K562 (cell line): ENCODE results near the gene CSTA. TPM values are rescaled to one million over a fixed set of nuclear protein-coding genes. Genes with fewer than 3 reads are reported as not detected.

ENCODE experiments used
- ATAC-seq: fragments of 200-7000 bp; cut with Tn5 transposase; 3 replicates; pipeline ENCODE4 v1.9.1; 2020; ENCODE audit warnings: moderate library complexity
- BruUV-seq: library from RNA; stranded (reverse); fragments of 400-500 nt; replicated peaks from 2 replicates; lab custom pipeline; 2021; lab: Mats Ljungman, UMichigan
- CTCF ChIA-PET: fragments of 300-600 bp; formaldehyde crosslinking; extraction: SDS; loops from one replicate; lab custom pipeline; 2021; ENCODE audit warnings: low intra/inter-chr PET ratio; lab: Yijun Ruan, JAX
- POLR2A ChIA-PET: fragments of 300-600, 350-650 bp; sonication (Branson Sonifier 250); formaldehyde crosslinking; extraction: SDS; loops from one replicate; lab custom pipeline; 2021; ENCODE audit warnings: antibody characterized with exemption, inconsistent platforms; lab: Yijun Ruan, JAX
- DNase-seq, 4 experiments: peaks; one replicate each; pipeline versions ENCODE4 v3.0.0 to v3.0.0-alpha.2; 2011 to 2018; ENCODE audit warnings: low spot score in 3 of 4, mixed read lengths in 3 of 4; ENCODE audit errors: extremely low read depth in 1 of 4
- FAIRE-seq: peaks from 2 replicates; lab custom pipeline; 2011; peaks lifted over from hg19 to GRCh38; lab: Jason Lieb, UNC
- H2AFZ ChIP-seq: 2 replicates; pipeline ENCODE4 v1.6.0; 2011; ENCODE audit warnings: low read depth, low read length, control low read depth, inconsistent platforms
- H3K27ac ChIP-seq: fragments of 200-600 bp; 3 replicates; pipeline ENCODE4 v1.8.0; 2011; ENCODE audit warnings: low read depth, mild to moderate bottlenecking, control low read depth, inconsistent platforms, low read length, moderate library complexity, mixed read lengths; ENCODE audit errors: extremely low read depth
- H3K27me3 ChIP-seq, 2 experiments: fragments of 300-600 bp in 1 of 2; 2 replicates in 1 of 2; 3 replicates in 1 of 2; pipeline versions ENCODE4 v1.6.0 to v1.8.0; 2011; ENCODE audit warnings: inconsistent platforms in 2 of 2, low read length in 2 of 2, mild to moderate bottlenecking in 1 of 2, mixed read lengths in 1 of 2, moderate library complexity in 1 of 2; ENCODE audit not compliant: control insufficient read depth in 2 of 2, insufficient read depth in 2 of 2
- H3K36me3 ChIP-seq: fragments of 300-600 bp; 3 replicates; pipeline ENCODE4 v1.8.0; 2011; ENCODE audit warnings: mild to moderate bottlenecking, low read length, inconsistent platforms; ENCODE audit not compliant: control insufficient read depth, insufficient read depth
- H3K4me1 ChIP-seq, 2 experiments: fragments of 200-600 bp in 1 of 2; replicated peaks in 1 of 2; 2 replicates in 1 of 2; 3 replicates in 1 of 2; pipeline versions ENCODE4 v1.5.1 to v1.8.0; 2011; ENCODE audit warnings: inconsistent platforms in 2 of 2, low read length in 2 of 2, mild to moderate bottlenecking in 1 of 2, mixed read lengths in 1 of 2, moderate library complexity in 1 of 2; ENCODE audit not compliant: control insufficient read depth in 2 of 2, insufficient read depth in 2 of 2
- H3K4me2 ChIP-seq: 2 replicates; pipeline ENCODE4 v1.6.1; 2011; ENCODE audit warnings: low read length, control low read depth, inconsistent platforms, mixed read lengths; ENCODE audit not compliant: insufficient read depth
- H3K4me3 ChIP-seq: fragments of 200-600 bp; sonication (generic), shearing (Covaris generic); 2 replicates; pipeline ENCODE4 v1.5.1; 2016; ENCODE audit warnings: control low read depth, inconsistent platforms
- H3K79me2 ChIP-seq: fragments of 200-600 bp; 3 replicates; pipeline ENCODE4 v1.8.0; 2011; ENCODE audit warnings: low read length, inconsistent platforms; ENCODE audit not compliant: control insufficient read depth, insufficient read depth
- H3K9ac ChIP-seq, 2 experiments: 2 replicates each; pipeline versions ENCODE4 v1.6.0 to v1.6.1; 2011; ENCODE audit warnings: low read depth in 2 of 2, low read length in 2 of 2, control low read depth in 1 of 2, inconsistent platforms in 1 of 2, mild to moderate bottlenecking in 1 of 2, mixed read lengths in 1 of 2; ENCODE audit not compliant: insufficient read depth in 1 of 2
- H3K9me1 ChIP-seq: one replicate; pipeline ENCODE4 v1.6.0; 2011; ENCODE audit warnings: inconsistent platforms, mild to moderate bottlenecking, low read length, moderate library complexity; ENCODE audit not compliant: control insufficient read depth, insufficient read depth
- H3K9me3 ChIP-seq: replicated peaks from 2 replicates; pipeline ENCODE4 v1.5.1; 2011; ENCODE audit warnings: low read depth, low read length, inconsistent platforms; ENCODE audit not compliant: control insufficient read depth, insufficient read depth
- H4K20me1 ChIP-seq: replicated peaks from 2 replicates; pipeline ENCODE4 v1.6.1; 2011; ENCODE audit warnings: low read length, inconsistent platforms, mixed read lengths; ENCODE audit not compliant: control insufficient read depth, insufficient read depth
- DACH1 ChIP-seq: fragments of 450-650 bp; IDR thresholded peaks from 2 replicates; pipeline ENCODE4 v1.6.1; 2018; ENCODE audit not compliant: partially characterized antibody
- NRF1 ChIP-seq, 2 experiments: fragments of 450-650 bp; IDR thresholded peaks in 1 of 2; conservative IDR thresholded peaks in 1 of 2; 2 replicates each; pipeline ENCODE4 v1.6.1; 2014; ENCODE audit warnings: mild to moderate bottlenecking in 2 of 2
- RBM34 ChIP-seq: fragments of 200-400 bp; formaldehyde crosslinking; IDR thresholded peaks from 2 replicates; pipeline ENCODE4 v1.6.1; 2018; ENCODE audit warnings: low read length, borderline replicate concordance; ENCODE audit not compliant: insufficient read depth
- TAF7 ChIP-seq: fragments of 450-650 bp; IDR thresholded peaks from 2 replicates; pipeline ENCODE4 v1.6.1; 2016; ENCODE audit warnings: missing genetic modification characterization, missing compliant biosample characterization
- WGBS: fragments of 100-300 bp; shearing (Covaris generic); methylation state at CpG from one replicate; pipeline ENCODE4 v1.1.6; 2016; ENCODE audit warnings: low coverage, mixed read lengths; ENCODE audit not compliant: insufficient coverage; ENCODE audit errors: missing lambda C conversion rate; 5-methylcytosine and 5-hydroxymethylcytosine counted together
- in situ Hi-C: fragments of 300-500 bp; cut with MboI; formaldehyde crosslinking; loops from 4 replicates; pipeline ENCODE4 v1.15.0; 2018; ENCODE audit warnings: inconsistent platforms, mixed read lengths
- intact Hi-C: fragments of 100-400 bp; cut with micrococcal nuclease; formaldehyde crosslinking; loops from 2 replicates; pipeline ENCODE4 v1.14.2; 2022
- polyA plus RNA-seq, 8 experiments: library from polyadenylated mRNA; depleted of rRNA in 4 of 8; stranded (reverse) in 5 of 8; unstranded in 3 of 8; fragments of >200 nt; fragmentation: Nextera tagmentation in 2 of 8; fragmentation: Illumina TruSeq in 1 of 8; extraction: Ambion mirVana in 2 of 8; extraction: Trizol in 1 of 8; gene quantifications; 2 replicates each; pipeline versions ENCODE4 v1.2.1 to v1.2.3, GENCODE V29; 2011 to 2014; ENCODE audit warnings: inconsistent platforms in 1 of 8, missing spikeins in 1 of 8
- total RNA-seq, 7 experiments: library from RNA; depleted of rRNA in 6 of 7; stranded (reverse); fragments of >200 nt in 6 of 7; fragmentation: Illumina TruSeq in 2 of 7; extraction: Trizol in 2 of 7; gene quantifications; 2 replicates each; pipeline versions ENCODE4 v1.2.1 to v1.2.3, GENCODE V29; 2011 to 2021; ENCODE audit warnings: low replicate concordance in 1 of 7
- TF ChIP-seq, protein P1 (sequence below): sonication (generic); formaldehyde crosslinking; IDR thresholded peaks from 2 replicates; pipeline ENCODE4 v1.8.1; 2023; ENCODE audit warnings: mild to moderate bottlenecking, missing genetic modification reagents

Gene CSTA
- total and polyA plus RNA-seq, 9 of the 15 experiments (the other 6 are each of a cell fraction or from before 2014, with no cell fraction given): 0.11 to 3.1 (median 1.1) TPM

DNA sequence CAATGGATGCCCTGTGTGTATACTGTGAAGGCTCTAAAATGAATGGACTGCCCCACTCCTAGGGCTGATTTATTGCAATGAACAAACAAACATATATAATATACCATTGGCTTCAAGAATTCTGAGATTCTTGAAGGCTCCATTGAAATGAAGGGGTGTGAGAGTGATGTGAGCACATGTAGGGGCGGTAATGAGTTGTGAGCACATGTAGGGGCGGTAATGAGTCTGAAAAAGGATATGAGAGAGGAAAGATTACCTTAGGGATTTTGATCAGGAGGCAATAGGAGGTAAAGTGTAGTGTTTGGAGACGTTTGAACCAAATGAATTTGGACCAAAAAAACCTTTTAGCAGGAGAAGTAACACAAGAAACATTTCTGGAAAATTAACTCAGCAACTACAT is 62.7 kb downstream of the CSTA start:
- Histone ChIP-seq H3K9ac (no peak overlapping the region), H2AFZ (no peak overlapping the region), H4K20me1 (0 out of 2 replicates have a peak, but pooled peaks cover 5% of the 10 kb centered on the region), H3K4me2 (no peak overlapping the region), H3K9me1 (no peaks in the 10 kb centered on the region), H3K9me3 (no peaks in the 10 kb centered on the region), H3K27me3 (no peaks in the 10 kb centered on the region), H3K4me1 (peaks cover 6% of the 10 kb centered on the region in 2 experiments; a peak in 3 of 5 replicates), H3K79me2 (peaks cover 85% of the 10 kb centered on the region), H3K36me3 (peaks cover 31% of the 10 kb centered on the region), H3K27ac (no peak overlapping the region), H3K4me3 (no peak overlapping the region)
- BruUV-seq: no TSS peak
- ChIA-PET POLR2A (no interaction called here), CTCF (no interaction called here)
- FAIRE-seq (no peak), DNase-seq (no peak), ATAC-seq (no peak)
- in situ Hi-C loops (no loop called here), intact Hi-C loops (no loop called here)
- WGBS: 86% methylated on average over 3 of the region's 3 CpGs
- TF ChIP-seq TAF7 (tag): no peak
- TF ChIP-seq, protein P1, sequence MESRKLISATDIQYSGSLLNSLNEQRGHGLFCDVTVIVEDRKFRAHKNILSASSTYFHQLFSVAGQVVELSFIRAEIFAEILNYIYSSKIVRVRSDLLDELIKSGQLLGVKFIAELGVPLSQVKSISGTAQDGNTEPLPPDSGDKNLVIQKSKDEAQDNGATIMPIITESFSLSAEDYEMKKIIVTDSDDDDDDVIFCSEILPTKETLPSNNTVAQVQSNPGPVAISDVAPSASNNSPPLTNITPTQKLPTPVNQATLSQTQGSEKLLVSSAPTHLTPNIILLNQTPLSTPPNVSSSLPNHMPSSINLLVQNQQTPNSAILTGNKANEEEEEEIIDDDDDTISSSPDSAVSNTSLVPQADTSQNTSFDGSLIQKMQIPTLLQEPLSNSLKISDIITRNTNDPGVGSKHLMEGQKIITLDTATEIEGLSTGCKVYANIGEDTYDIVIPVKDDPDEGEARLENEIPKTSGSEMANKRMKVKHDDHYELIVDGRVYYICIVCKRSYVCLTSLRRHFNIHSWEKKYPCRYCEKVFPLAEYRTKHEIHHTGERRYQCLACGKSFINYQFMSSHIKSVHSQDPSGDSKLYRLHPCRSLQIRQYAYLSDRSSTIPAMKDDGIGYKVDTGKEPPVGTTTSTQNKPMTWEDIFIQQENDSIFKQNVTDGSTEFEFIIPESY (CRISPR knock-in tag): peak; percentile 76

DNA sequence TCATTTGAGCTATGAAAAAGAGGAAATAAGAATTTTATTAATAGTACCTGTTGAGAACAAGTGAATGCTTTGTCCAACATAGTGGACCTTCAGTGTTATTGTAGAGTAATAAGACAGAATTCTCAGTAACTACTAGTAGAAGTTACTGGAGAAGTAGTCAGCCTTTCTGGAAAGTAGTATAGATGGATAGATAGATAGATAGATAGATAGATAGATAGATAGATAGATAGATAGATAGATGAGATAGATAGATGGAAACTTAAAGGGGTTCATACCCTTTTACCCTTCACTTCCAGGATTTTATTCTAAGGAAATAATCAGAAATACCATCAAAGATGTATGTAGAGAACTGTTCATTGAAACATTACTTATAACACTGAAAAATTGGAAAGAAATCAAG is 64.1 kb downstream of the CSTA start:
- ChIA-PET CTCF (no interaction called here), POLR2A (no interaction called here)
- no peak overlapping the region for H3K27ac ChIP-seq
- no peak overlapping the region for H3K9ac ChIP-seq
- no peaks in the 10 kb centered on the region for H3K27me3 ChIP-seq
- H3K4me1 ChIP-seq: peaks cover 1 to 6% of the 10 kb centered on the region in 2 experiments; a peak in 3 of 5 replicates
- peaks cover 44% of the 10 kb centered on the region for H3K36me3 ChIP-seq
- intact Hi-C loops: no loop called here
- no peak overlapping the region for H3K4me2 ChIP-seq
- peaks cover 84% of the 10 kb centered on the region for H3K79me2 ChIP-seq
- no peaks in the 10 kb centered on the region for H3K9me3 ChIP-seq
- 0 out of 2 replicates have a peak, but pooled peaks cover 5% of the 10 kb centered on the region for H4K20me1 ChIP-seq
- H3K4me3 ChIP-seq: no peak overlapping the region
- DNase-seq (no peak), ATAC-seq (no peak), FAIRE-seq (no peak)
- no peaks in the 10 kb centered on the region for H3K9me1 ChIP-seq
- no TSS peak for BruUV-seq
- H2AFZ ChIP-seq: no peak overlapping the region
- in situ Hi-C loops: no loop called here
- TF ChIP-seq RBM34: no peak
- TF ChIP-seq DACH1: peak; percentile 94
- TF ChIP-seq NRF1 (conservative IDR thresholded peaks at IDR 0.05 in 1 of 2, IDR thresholded peaks at IDR 0.05 in 1 of 2): no peak
